ENCODE data around the gene TFDP2.
"Not testable (repeated sequence)": the region's sequence is repeated elsewhere in the genome, so short reads cannot be mapped to it uniquely, and the experiment has no call there.

The TFDP2 gene

DNA sequence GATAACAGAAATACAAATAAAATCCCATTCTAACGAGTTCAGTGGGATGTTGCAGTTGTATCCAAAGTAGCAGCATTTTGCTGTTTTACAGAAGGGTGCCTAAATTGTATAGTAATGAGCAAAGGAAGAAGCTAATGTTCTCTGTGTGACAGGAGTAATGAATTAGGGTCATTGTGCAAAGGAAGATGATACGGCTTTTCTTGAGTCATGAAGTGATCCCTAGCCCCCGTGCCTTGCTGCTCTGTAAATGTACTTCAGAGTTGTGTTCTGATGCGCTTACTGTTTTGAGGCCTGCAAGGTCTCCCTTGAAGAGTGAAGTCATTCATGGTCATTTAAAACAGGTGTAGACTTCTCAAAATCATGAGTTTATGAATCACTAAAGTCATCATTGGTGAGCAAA, 235.0 kb downstream of the TFDP2 start:
- no peak for DNase-seq

DNA sequence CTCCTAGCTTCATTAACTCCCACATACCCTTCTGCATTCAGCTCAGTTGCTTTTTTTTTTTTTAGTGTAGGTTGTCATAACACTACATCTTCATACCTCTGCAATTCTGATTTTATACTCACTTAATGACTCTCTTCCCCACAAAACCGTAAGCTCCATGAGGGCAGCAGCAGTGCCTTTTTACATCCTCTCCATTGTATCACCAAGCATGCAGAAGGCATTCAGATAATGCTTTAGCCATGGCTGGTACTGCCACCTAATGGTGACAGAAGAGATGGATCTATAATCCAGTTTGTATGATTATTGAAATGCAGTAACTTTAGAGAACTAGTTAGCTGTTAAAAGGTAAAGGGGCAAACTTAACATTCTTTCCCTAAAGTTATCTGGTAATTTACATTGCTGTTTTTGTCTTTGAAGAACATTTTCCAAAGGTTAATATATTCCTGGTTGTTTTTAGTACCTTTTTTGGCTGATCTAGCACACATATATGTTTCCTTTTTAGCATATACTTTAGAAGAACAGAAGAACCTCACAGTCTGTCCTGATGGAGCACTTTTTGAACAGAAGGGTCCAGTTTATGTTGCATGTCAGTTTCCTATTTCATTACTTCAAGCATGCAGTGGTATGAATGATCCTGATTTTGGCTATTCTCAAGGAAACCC, 236.1 kb downstream of the TFDP2 start:
- DNase-seq, result peak; percentile 79

DNA sequence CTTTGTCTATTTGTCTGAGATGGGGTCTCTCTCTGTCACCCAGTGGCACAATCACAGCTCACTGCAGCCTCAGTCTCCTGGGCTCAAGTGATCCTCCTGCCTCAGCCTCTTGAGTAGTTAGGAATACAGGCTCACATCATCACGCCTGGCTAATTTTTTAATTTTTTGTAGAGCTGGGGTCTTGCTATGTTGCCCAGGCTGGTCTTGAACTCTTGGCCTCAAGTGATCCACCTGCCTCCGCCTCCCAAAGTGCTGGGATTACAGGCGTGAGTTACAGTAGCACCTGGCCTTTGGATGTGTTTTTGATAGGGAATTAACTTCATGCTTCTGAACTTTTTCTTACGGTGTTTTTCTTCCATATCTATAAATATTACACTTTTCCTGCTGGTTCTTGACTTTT, 239.4 kb downstream of the TFDP2 start:
- not testable (repeated sequence) for DNase-seq

DNA sequence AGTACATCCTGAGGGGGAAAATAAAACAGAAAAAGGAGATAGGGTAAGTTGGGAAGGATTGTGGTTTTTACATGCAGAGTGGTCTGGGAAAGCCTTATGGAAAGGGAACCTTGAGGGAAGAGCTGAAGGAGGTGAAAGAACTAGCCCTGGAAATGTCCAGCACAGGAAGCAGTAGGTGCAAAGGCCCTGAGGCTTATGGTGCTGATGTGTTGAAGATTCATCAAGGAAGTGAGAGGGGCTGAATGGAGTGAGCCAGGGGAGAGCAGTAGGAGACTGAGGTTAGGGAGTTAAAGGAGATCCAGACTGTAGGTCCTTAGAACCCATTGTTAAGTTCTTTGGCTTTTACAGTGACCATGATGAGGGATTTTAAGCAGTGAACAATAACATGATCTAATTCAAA, 239.9 kb downstream of the TFDP2 start:
- DNase-seq, result no peak

DNA sequence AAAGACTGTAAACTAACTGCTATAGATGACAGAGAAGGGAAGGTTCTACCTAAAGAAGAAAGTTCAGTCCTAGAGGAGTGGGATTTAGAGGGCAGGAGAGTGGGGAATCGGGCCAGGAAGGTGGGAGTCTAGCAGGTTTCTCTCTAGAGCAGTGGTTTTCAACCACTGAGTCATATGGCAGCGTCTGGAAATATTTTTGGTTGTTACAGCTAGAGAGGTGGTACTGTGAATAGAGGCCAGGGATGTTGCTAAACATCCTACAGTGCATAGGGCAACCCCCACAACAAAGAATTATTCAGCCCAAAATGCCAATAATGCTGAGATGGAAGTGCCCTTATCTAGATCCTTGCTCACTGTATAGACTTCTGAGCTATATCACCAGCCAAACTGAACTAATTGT, 244.2 kb downstream of the TFDP2 start:
- no peak for DNase-seq

DNA sequence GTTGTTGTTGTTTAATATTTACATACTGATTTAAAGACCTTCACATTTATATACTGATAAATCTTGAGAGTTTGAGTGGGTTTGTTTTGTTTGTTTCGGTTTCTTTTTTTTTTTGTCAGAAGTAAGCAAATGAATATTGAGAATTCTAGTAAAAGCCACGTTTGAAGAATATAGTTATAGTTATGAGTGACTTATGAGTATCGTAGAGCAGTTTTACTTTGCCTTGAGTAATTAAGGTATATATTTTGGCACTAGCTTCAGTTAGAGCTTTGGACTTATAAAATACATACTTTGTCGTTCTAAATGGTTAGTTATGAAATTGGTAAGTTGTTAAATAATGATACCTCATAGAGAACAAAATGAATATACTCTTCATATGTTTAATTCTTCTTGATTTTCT, 245.1 kb downstream of the TFDP2 start:
- no peak for DNase-seq

DNA sequence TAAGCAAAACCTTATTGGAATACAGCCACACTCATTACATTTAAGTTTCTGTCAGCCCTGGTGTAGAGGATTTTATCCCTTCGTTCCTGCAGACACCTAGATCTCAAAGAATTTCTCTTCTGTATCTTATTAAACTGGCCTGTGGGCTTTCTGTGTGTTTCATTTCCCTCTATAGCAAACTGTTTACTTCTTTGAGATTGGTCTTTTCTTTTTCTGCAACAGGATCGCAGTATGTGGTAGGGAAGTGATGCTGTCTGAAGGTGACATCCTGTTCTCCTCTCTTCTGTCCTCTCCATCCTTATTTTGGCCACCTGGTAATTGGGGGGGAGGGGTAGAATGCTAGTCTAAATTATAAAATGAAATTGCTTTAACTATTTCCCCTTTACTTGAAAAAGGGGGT, 247.4 kb downstream of the TFDP2 start:
- DNase-seq, result no peak

DNA sequence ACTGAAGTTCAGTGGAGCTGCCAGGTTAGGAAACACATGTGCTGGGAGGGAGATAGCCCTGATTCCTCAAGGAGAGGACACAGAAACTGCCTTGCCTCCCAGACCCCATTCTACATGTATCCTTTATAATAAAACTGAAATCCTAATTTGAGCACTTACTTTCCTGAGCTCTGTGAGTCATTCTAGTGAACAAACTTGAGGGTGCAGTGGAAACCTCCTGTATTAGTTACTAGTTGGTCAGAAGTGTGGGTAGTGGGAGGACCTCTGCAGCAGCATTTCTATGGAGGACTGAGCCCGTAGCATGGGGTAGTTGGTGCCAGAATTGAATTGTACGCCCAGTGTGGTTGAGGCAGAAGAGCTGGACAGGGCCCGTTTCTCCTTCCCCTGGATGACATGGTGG, 249.0 kb downstream of the TFDP2 start:
- no peak for DNase-seq

DNA sequence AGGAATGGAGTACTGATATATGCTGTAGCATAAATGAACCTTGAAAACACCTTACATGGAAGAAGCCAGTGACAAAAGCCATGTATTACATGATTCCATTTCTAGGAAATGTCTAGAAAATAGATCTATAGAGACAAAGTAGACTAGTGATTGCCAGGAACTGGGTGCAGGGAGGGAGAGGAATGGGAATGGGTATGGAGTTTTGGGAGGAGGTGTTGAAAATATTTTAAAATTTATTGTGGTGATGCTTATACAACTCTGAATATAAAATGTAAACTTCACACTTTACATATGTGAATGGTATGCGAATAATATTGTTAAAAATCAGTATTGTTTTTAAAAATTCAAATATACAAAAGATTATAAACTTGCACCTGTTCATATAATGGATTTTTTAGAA, 250.4 kb downstream of the TFDP2 start:
- DNase-seq, result no peak

DNA sequence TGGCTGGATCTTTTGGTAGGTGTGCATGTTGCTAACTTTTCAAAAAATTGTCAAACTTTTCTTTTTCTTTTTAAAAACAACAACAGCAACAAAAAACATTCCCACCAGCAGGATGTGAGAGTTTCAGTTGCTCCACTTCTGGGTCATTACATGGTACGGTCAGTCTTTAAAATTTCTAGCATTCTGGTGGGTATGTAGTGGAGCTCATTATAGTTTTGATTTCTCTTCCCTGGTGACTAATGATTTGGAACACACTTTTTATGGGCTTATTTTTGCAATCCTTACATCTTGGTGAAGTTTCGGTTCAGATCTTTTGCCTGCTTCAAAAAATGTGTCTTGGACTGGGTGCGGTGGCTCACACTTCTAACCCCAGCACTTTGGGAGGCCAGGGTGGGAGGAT, 253.6 kb downstream of the TFDP2 start:
- DNase-seq, result no peak

DNA sequence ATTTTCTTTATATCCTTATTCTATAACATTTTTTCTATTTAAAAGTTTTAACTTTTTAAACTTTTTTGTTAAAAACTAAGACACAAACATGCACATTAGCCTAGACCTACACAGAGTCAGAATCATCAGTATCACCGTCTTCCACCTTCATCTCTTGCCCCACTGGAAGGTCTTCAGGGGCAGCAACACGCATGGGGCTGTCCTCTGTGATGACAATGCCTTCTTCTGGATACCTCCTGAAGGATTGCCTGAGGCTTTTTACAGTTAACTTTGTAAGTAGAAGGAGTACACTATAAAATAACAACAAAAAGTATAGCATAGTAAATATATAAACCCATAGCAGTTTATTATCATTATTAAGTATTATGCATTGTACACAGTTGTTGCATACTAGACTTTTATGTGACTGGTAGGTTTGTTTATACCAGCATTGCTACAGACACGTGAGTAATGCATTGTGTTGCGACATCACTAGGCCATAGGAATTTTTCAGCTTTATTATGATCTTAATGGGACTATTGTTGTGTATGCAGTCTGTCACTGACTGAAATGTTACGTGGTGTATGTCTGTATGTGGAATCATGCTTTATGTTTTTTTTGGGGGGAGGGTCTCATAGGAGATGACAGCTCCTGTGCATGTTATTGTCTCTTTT, 254.7 kb downstream of the TFDP2 start:
- DNase-seq, result peak; percentile 76

Measured in suppressor macrophage treated with lipopolysaccharide for 4 hours (primary cell).